Measurements from ENCODE around the gene STXBP5.

- TF ChIP-seq REST (IDR thresholded peaks at IDR 0.05) (no peak), YY1 (IDR thresholded peaks at IDR 0.05) (no peak), TAF1 (conservative IDR thresholded peaks at IDR 0.05) (no peak), SP1 (IDR thresholded peaks at IDR 0.05) (no peak), JUND (IDR thresholded peaks at IDR 0.05) (no peak), ZBTB33 (IDR thresholded peaks at IDR 0.05) (no peak), ATF3 (IDR thresholded peaks at IDR 0.05) (no peak), RXRA (IDR thresholded peaks at IDR 0.05) (no peak), MAX (IDR thresholded peaks at IDR 0.05) (no peak), RAD21 (IDR thresholded peaks at IDR 0.05) (no peak), FOXA1 (IDR thresholded peaks at IDR 0.05) (no peak)
- TF ChIP-seq, protein P1, sequence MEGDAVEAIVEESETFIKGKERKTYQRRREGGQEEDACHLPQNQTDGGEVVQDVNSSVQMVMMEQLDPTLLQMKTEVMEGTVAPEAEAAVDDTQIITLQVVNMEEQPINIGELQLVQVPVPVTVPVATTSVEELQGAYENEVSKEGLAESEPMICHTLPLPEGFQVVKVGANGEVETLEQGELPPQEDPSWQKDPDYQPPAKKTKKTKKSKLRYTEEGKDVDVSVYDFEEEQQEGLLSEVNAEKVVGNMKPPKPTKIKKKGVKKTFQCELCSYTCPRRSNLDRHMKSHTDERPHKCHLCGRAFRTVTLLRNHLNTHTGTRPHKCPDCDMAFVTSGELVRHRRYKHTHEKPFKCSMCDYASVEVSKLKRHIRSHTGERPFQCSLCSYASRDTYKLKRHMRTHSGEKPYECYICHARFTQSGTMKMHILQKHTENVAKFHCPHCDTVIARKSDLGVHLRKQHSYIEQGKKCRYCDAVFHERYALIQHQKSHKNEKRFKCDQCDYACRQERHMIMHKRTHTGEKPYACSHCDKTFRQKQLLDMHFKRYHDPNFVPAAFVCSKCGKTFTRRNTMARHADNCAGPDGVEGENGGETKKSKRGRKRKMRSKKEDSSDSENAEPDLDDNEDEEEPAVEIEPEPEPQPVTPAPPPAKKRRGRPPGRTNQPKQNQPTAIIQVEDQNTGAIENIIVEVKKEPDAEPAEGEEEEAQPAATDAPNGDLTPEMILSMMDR (IDR thresholded peaks at IDR 0.05; ENCODE audit: low read depth, low read length, missing input control), result no peak
Measured at GRCh38 chr6:147304016-147304415, 99.8 kb downstream of the STXBP5 start.

Measured in liver (tissue), 3 donors.